ENCODE results near the gene MYADML2. TPM values are rescaled to one million over a fixed set of nuclear protein-coding genes. Genes with fewer than 3 reads are reported as not detected.
A peak's percentile ranks its signal among the peaks of the same experiment; 100 is the strongest.

MYADML2 gene
- total RNA-seq, 1 experiment from 2014 or later: 0.22 TPM

GRCh38 chr17:81977211-81977808 is 30.3 kb upstream of the MYADML2 start, which contains the start of gene ASPSCR1:
Gene ASPSCR1 (plus strand): TSS chr17:81977629. CDS start chr17:81977647, 18 bp downstream.
- Histone ChIP-seq H2BK20ac (ENCODE audit: low read depth, low read length, poor library complexity, severe bottlenecking) (no peak within 1 kb of the TSS), H3K27ac (ENCODE audit: insufficient read length, low read depth, low read length) (no peak within 1 kb of the TSS)
- no CpG with 5 or more reads among the region's 76 CpGs for WGBS (ENCODE audit: extremely low coverage, insufficient read length, low lambda C conversion rate)

More at GRCh38 chr17:81977211-81977808, 30.3 kb upstream of the MYADML2 start, which contains the start of gene ASPSCR1:
- Histone ChIP-seq H3K9me3 (ENCODE audit: control insufficient read depth, low read depth, low read length) (no peaks in the 10 kb centered on the region), H2AFZ (ENCODE audit: low read length) (no peak within 1 kb of the TSS), H3K4me1 (ENCODE audit: insufficient read depth, low read length) (no peaks in the 10 kb centered on the region), H3K4me2 (ENCODE audit: insufficient read depth, insufficient read length, low read length) (peak within 1 kb of the TSS; percentile 69), H3K23ac (ENCODE audit: insufficient read length, low read depth, low read length) (no peak within 1 kb of the TSS), H2BK12ac (ENCODE audit: insufficient read length, low read depth, low read length) (no peak within 1 kb of the TSS), H2BK15ac (ENCODE audit: low read depth, low read length) (no peak within 1 kb of the TSS), H4K5ac (ENCODE audit: insufficient read length, low read depth, low read length) (no peak within 1 kb of the TSS), H2BK120ac (ENCODE audit: low read depth, low read length, poor library complexity, severe bottlenecking) (no peak within 1 kb of the TSS), H4K91ac (ENCODE audit: insufficient read length, low read depth, low read length) (no peak within 1 kb of the TSS), H3T11ph (ENCODE audit: low read length) (no peak within 1 kb of the TSS), H3K9ac (ENCODE audit: extremely low read depth, insufficient read length, low read length) (peak within 1 kb of the TSS; percentile 56), H3K27me3 (ENCODE audit: insufficient read depth, low read length) (peaks cover 3% of the 10 kb centered on the region), H3K14ac (ENCODE audit: insufficient read depth, low read length) (peak within 1 kb of the TSS; percentile 87), H3K4ac (ENCODE audit: low read depth, low read length) (no peak within 1 kb of the TSS), H3K79me2 (ENCODE audit: insufficient read depth, low read length) (no peaks in the 10 kb centered on the region), H3K18ac (ENCODE audit: insufficient read length, low read depth, low read length) (peak within 1 kb of the TSS; percentile 85), H3K79me1 (ENCODE audit: insufficient read depth, low read depth, low read length, poor library complexity, severe bottlenecking) (no peaks in the 10 kb centered on the region), H2BK5ac (ENCODE audit: insufficient read length, low read length) (no peak within 1 kb of the TSS), H4K20me1 (ENCODE audit: control insufficient read depth, insufficient read depth, insufficient read length) (no peaks in the 10 kb centered on the region), H3K56ac (ENCODE audit: insufficient read length, low read depth, low read length) (no peak within 1 kb of the TSS), H3K23me2 (ENCODE audit: insufficient read length, low read depth, low read length, poor library complexity, severe bottlenecking) (peaks cover 12% of the 10 kb centered on the region), H4K8ac (replicated peaks; ENCODE audit: insufficient read length, low read depth, low read length) (no peak within 1 kb of the TSS), H2AK5ac (ENCODE audit: insufficient read length, low read length) (no peak within 1 kb of the TSS)
- peak within 1 kb of the TSS in 2 of 3 experiments; percentile 81 to 89; a peak in 4 of 7 replicates for H3K27ac Mint-ChIP-seq
- peaks cover 46% of the 10 kb centered on the region for H3K27me3 Mint-ChIP-seq (ENCODE audit: low read depth)
- DNase-seq: peak; percentile 93
- peaks cover 9 to 16% of the 10 kb centered on the region in 2 experiments; a peak in 3 of 4 replicates for H3K4me1 Mint-ChIP-seq
- H3K9me3 Mint-ChIP-seq: peaks cover 21% of the 10 kb centered on the region in 2 experiments
- no peak for TF ChIP-seq CTCF (conservative IDR thresholded peaks at IDR 0.05)
- H3K4me3 Mint-ChIP-seq: peak within 1 kb of the TSS; percentile 79 to 92
- H3K36me3 Mint-ChIP-seq (ENCODE audit: insufficient read depth in 1 of 3, low read depth in 3 of 3): peaks cover 2 to 17% (median 14%) of the 10 kb centered on the region in 3 experiments

Data from H9 (cell line).